ENCODE data around the gene HNF4A. TPM values are rescaled to one million over a fixed set of nuclear protein-coding genes. Genes with fewer than 3 reads are reported as not detected.

The HNF4A gene
- total and polyA plus RNA-seq, 2 of the 13 experiments (the other 11 are each of a cell fraction or from before 2014, with no cell fraction given), result 80.9 to 169 TPM

GRCh38 chr20:44429419-44430269 lies 74.1 kb downstream of the HNF4A start:
- in situ Hi-C loops (cut with HindIII; ENCODE audit: extremely low pct_ligation_motif_present, low pct_unique_long_range_greater_than_20kb), result no loop called here
- no peak for DNase-seq (ENCODE audit: low spot score)
- H3K4me1 ChIP-seq (ENCODE audit: insufficient read depth, low read length), result peaks cover 97% of the 10 kb centered on the region
- H4K20me1 ChIP-seq (ENCODE audit: insufficient read depth, low read length), result no peaks in the 10 kb centered on the region
- no peak overlapping the region for H3K4me2 ChIP-seq (ENCODE audit: low read depth, low read length)
- H3K4me3 ChIP-seq (replicated peaks in 1 of 3; ENCODE audit: insufficient read depth in 1 of 3, low read depth in 2 of 3, low read length in 3 of 3), result no peak overlapping the region
- H2AFZ ChIP-seq (ENCODE audit: low read length), result no peak overlapping the region
- WGBS (ENCODE audit: low lambda C conversion rate), result 97% methylated on average over 17 of the region's 17 CpGs
- ChIA-PET POLR2A (interaction anchor here (1.0 to 7.5 kb wide), 7 partner anchors 12 to 37 kb away, joined by 3 to 101 read pairs (median 5); no protein-coding TSS in a partner anchor), CTCF (ENCODE audit: low intra/inter-chr PET ratio, low total read pairs) (no interaction called here)
- BruUV-seq (replicated peaks), result no TSS peak
- no peaks in the 10 kb centered on the region for H3K9me3 ChIP-seq (ENCODE audit: low read length)
- peak overlapping the region; percentile 44 for H3K27ac ChIP-seq (ENCODE audit: extremely low read length, insufficient read depth, low read length)
- intact Hi-C loops (cut with micrococcal nuclease; ENCODE audit: unreplicated experiment), result no loop called here
- no peaks in the 10 kb centered on the region for H3K79me2 ChIP-seq (ENCODE audit: insufficient read depth, low read length)
- H3K36me3 ChIP-seq (replicated peaks in 1 of 2; ENCODE audit: control insufficient read depth in 1 of 2, insufficient read depth in 2 of 2, low read length in 2 of 2), result peaks cover 22 to 53% of the 10 kb centered on the region in 2 experiments
- FAIRE-seq, result no peak
- no peaks in the 10 kb centered on the region for H3K27me3 ChIP-seq (ENCODE audit: control insufficient read depth in 1 of 2, insufficient read depth in 2 of 2, low read length in 2 of 2)
- ATAC-seq, result no peak
- H3K9ac ChIP-seq (ENCODE audit: insufficient read depth, low read depth, low read length), result no peak overlapping the region
- TF ChIP-seq FOXK1 (CRISPR knock-in tag; IDR thresholded peaks at IDR 0.05; ENCODE audit: borderline replicate concordance, low read depth), result no peak
- no peak for TF ChIP-seq ZFP37 (CRISPR knock-in tag; IDR thresholded peaks at IDR 0.05; ENCODE audit: borderline replicate concordance)
- TF ChIP-seq, protein P1, sequence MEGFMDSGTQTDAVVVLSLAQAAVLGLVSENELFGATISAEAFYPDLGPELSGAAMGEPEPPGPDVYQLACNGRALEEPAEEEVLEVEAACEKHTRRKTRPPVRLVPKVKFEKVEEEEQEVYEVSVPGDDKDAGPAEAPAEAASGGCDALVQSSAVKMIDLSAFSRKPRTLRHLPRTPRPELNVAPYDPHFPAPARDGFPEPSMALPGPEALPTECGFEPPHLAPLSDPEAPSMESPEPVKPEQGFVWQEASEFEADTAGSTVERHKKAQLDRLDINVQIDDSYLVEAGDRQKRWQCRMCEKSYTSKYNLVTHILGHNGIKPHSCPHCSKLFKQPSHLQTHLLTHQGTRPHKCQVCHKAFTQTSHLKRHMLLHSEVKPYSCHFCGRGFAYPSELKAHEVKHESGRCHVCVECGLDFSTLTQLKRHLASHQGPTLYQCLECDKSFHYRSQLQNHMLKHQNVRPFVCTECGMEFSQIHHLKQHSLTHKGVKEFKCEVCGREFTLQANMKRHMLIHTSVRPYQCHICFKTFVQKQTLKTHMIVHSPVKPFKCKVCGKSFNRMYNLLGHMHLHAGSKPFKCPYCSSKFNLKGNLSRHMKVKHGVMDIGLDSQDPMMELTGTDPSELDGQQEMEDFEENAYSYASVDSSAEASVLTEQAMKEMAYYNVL (CRISPR knock-in tag; IDR thresholded peaks at IDR 0.05; ENCODE audit: borderline replicate concordance), result no peak
- TF ChIP-seq GLI4 (CRISPR knock-in tag; IDR thresholded peaks at IDR 0.05; ENCODE audit: borderline replicate concordance), result no peak
- TF ChIP-seq NFKBIZ (CRISPR knock-in tag; IDR thresholded peaks at IDR 0.05), result no peak
- TF ChIP-seq ZNF790 (CRISPR knock-in tag; IDR thresholded peaks at IDR 0.05; ENCODE audit: borderline replicate concordance), result 0 out of 2 replicates have a peak, but pooled peaks have one; percentile 65
- TF ChIP-seq ZKSCAN5 (CRISPR knock-in tag; IDR thresholded peaks at IDR 0.05), result 0 out of 2 replicates have a peak, but pooled peaks have one; percentile 18
- no peak for TF ChIP-seq RBAK (CRISPR knock-in tag; IDR thresholded peaks at IDR 0.05)
- no peak for TF ChIP-seq ATF2 (CRISPR knock-in tag; IDR thresholded peaks at IDR 0.05)
- TF ChIP-seq ZSCAN25 (CRISPR knock-in tag; IDR thresholded peaks at IDR 0.05), result no peak
- TF ChIP-seq ZNF282 (IDR thresholded peaks at IDR 0.05; ENCODE audit: partially characterized antibody), result no peak
- no peak for TF ChIP-seq MAZ (IDR thresholded peaks at IDR 0.05; ENCODE audit: borderline replicate concordance, low read depth, low read length)
- no peak for TF ChIP-seq MAZ (CRISPR knock-in tag; IDR thresholded peaks at IDR 0.05; ENCODE audit: low read depth)
- no peak for TF ChIP-seq SOX5 (CRISPR knock-in tag; IDR thresholded peaks at IDR 0.05; ENCODE audit: borderline replicate concordance)
- no peak for TF ChIP-seq CEBPG (CRISPR knock-in tag; IDR thresholded peaks at IDR 0.05)
- no peak for TF ChIP-seq ATRX (CRISPR knock-in tag; IDR thresholded peaks at IDR 0.05; ENCODE audit: borderline replicate concordance)
- TF ChIP-seq TMF1 (CRISPR knock-in tag; IDR thresholded peaks at IDR 0.05; ENCODE audit: low read depth), result peak; percentile 26; the same call in 1 of the 2 replicates
- TF ChIP-seq ZBTB8A (CRISPR knock-in tag; IDR thresholded peaks at IDR 0.05; ENCODE audit: borderline replicate concordance, low read depth), result no peak
- TF ChIP-seq ZC3H13 (CRISPR knock-in tag; IDR thresholded peaks at IDR 0.05), result no peak; the same call in 1 of the 2 replicates
- no peak for TF ChIP-seq MYC (CRISPR knock-in tag; IDR thresholded peaks at IDR 0.05; ENCODE audit: borderline replicate concordance)
- TF ChIP-seq PHF8 (CRISPR knock-in tag; IDR thresholded peaks at IDR 0.05), result no peak
- no peak for TF ChIP-seq NBN (conservative IDR thresholded peaks at IDR 0.05)
- no peak for TF ChIP-seq ISL2 (CRISPR knock-in tag; IDR thresholded peaks at IDR 0.05)
- 0 out of 2 replicates have a peak, but pooled peaks have one; percentile 48 for TF ChIP-seq ZNF737 (CRISPR knock-in tag; IDR thresholded peaks at IDR 0.05; ENCODE audit: borderline replicate concordance)
